H9 (cell line): Measurements from ENCODE around the gene PLAAT1. TPM values are rescaled to one million over a fixed set of nuclear protein-coding genes. Genes with fewer than 3 reads are reported as not detected.

Experiments
- DNase-seq: peaks from one replicate; pipeline ENCODE4 v3.0.0-alpha.2; 2017
- H2AFZ ChIP-seq: one replicate; pipeline ENCODE4 v1.6.1; 2013; ENCODE audit warnings: mild to moderate bottlenecking, low read length, control low read depth, moderate library complexity
- H2AK5ac ChIP-seq: 2 replicates; pipeline ENCODE4 v1.6.1; 2013; ENCODE audit warnings: low read length, control low read depth, mixed read lengths; ENCODE audit not compliant: insufficient read length
- H2BK120ac ChIP-seq: one replicate; pipeline ENCODE4 v1.6.1; 2013; ENCODE audit warnings: low read depth, mild to moderate bottlenecking, low read length, control low read depth, inconsistent platforms; ENCODE audit not compliant: poor library complexity, severe bottlenecking
- H2BK12ac ChIP-seq: 2 replicates; pipeline ENCODE4 v1.6.1; 2013; ENCODE audit warnings: low read length, control low read depth, mixed read lengths, low read depth; ENCODE audit not compliant: insufficient read length
- H2BK15ac ChIP-seq: 2 replicates; pipeline ENCODE4 v1.6.1; 2013; ENCODE audit warnings: low read depth, low read length, control low read depth
- H2BK20ac ChIP-seq: one replicate; pipeline ENCODE4 v1.6.1; 2013; ENCODE audit warnings: low read depth, mild to moderate bottlenecking, low read length, control low read depth, inconsistent platforms; ENCODE audit not compliant: poor library complexity, severe bottlenecking
- H2BK5ac ChIP-seq: 2 replicates; pipeline ENCODE4 v1.6.1; 2013; ENCODE audit warnings: low read length, control low read depth, mixed read lengths; ENCODE audit not compliant: insufficient read length
- H3K14ac ChIP-seq: 2 replicates; pipeline ENCODE4 v1.6.1; 2013; ENCODE audit warnings: low read length, control low read depth; ENCODE audit not compliant: insufficient read depth
- H3K18ac ChIP-seq: 2 replicates; pipeline ENCODE4 v1.6.1; 2013; ENCODE audit warnings: low read depth, mild to moderate bottlenecking, mixed read lengths, low read length, control low read depth; ENCODE audit not compliant: insufficient read length
- H3K23ac ChIP-seq: 2 replicates; pipeline ENCODE4 v1.6.1; 2013; ENCODE audit warnings: low read length, control low read depth, mixed read lengths, low read depth; ENCODE audit not compliant: insufficient read length
- H3K23me2 ChIP-seq: 2 replicates; pipeline ENCODE4 v1.6.1; 2013; ENCODE audit warnings: low read depth, mild to moderate bottlenecking, mixed read lengths, low read length, control low read depth; ENCODE audit not compliant: insufficient read length, poor library complexity, severe bottlenecking
- H3K27ac ChIP-seq: 2 replicates; pipeline ENCODE4 v1.5.1; 2013; ENCODE audit warnings: low read length, control low read depth, mixed read lengths, low read depth; ENCODE audit not compliant: insufficient read length
- H3K27me3 ChIP-seq: 2 replicates; pipeline ENCODE4 v1.6.1; 2013; ENCODE audit warnings: low read length, control low read depth, inconsistent platforms; ENCODE audit not compliant: insufficient read depth
- H3K4ac ChIP-seq: 2 replicates; pipeline ENCODE4 v1.6.1; 2013; ENCODE audit warnings: low read depth, mild to moderate bottlenecking, control low read depth, inconsistent platforms, low read length, moderate library complexity
- H3K4me1 ChIP-seq: 2 replicates; pipeline ENCODE4 v1.6.1; 2013; ENCODE audit warnings: low read length, control low read depth, inconsistent platforms; ENCODE audit not compliant: insufficient read depth
- H3K4me2 ChIP-seq: 2 replicates; pipeline ENCODE4 v1.6.1; 2013; ENCODE audit warnings: low read length, control low read depth, mixed read lengths; ENCODE audit not compliant: insufficient read length, insufficient read depth
- H3K56ac ChIP-seq: 2 replicates; pipeline ENCODE4 v1.6.1; 2013; ENCODE audit warnings: low read depth, mild to moderate bottlenecking, mixed read lengths, low read length, control low read depth; ENCODE audit not compliant: insufficient read length
- H3K79me1 ChIP-seq: 2 replicates; pipeline ENCODE4 v1.6.1; 2013; ENCODE audit warnings: low read depth, mild to moderate bottlenecking, moderate library complexity, low read length, control low read depth, inconsistent platforms; ENCODE audit not compliant: insufficient read depth, poor library complexity, severe bottlenecking
- H3K79me2 ChIP-seq: 2 replicates; pipeline ENCODE4 v1.6.1; 2013; ENCODE audit warnings: low read length, control low read depth, inconsistent platforms; ENCODE audit not compliant: insufficient read depth
- H3K9ac ChIP-seq: 2 replicates; pipeline ENCODE4 v1.6.1; 2013; ENCODE audit warnings: low read length, control low read depth, mixed read lengths; ENCODE audit not compliant: insufficient read length; ENCODE audit errors: extremely low read depth
- H3K9me3 ChIP-seq: one replicate; pipeline ENCODE4 v1.6.1; 2013; ENCODE audit warnings: low read depth, low read length, inconsistent platforms; ENCODE audit not compliant: control insufficient read depth
- H3T11ph ChIP-seq: one replicate; pipeline ENCODE4 v1.6.1; 2013; ENCODE audit warnings: mild to moderate bottlenecking, low read length, control low read depth, inconsistent platforms
- H4K20me1 ChIP-seq: one replicate; pipeline ENCODE4 v1.6.1; 2013; ENCODE audit not compliant: control insufficient read depth, insufficient read length, insufficient read depth
- H4K5ac ChIP-seq: 2 replicates; pipeline ENCODE4 v1.6.1; 2013; ENCODE audit warnings: low read depth, mild to moderate bottlenecking, mixed read lengths, low read length, control low read depth; ENCODE audit not compliant: insufficient read length
- H4K8ac ChIP-seq: replicated peaks from 2 replicates; pipeline ENCODE4 v1.6.1; 2013; ENCODE audit warnings: low read length, control low read depth, mixed read lengths, low read depth; ENCODE audit not compliant: insufficient read length
- H4K91ac ChIP-seq: 2 replicates; pipeline ENCODE4 v1.6.1; 2013; ENCODE audit warnings: low read depth, mild to moderate bottlenecking, moderate library complexity, mixed read lengths, low read length, control low read depth; ENCODE audit not compliant: insufficient read length
- H3K27ac Mint-ChIP-seq, 3 experiments: 2 replicates in 2 of 3; 3 replicates in 1 of 3; pipeline ENCODE4 v1.8.0; 2020 to 2021; ENCODE audit warnings: mixed read lengths in 3 of 3, mild to moderate bottlenecking in 1 of 3, moderate library complexity in 1 of 3
- H3K27me3 Mint-ChIP-seq: 2 replicates; pipeline ENCODE4 v1.8.0; 2021; ENCODE audit warnings: low read depth, mild to moderate bottlenecking, moderate library complexity, mixed read lengths
- H3K36me3 Mint-ChIP-seq, 3 experiments: 2 replicates in 2 of 3; 3 replicates in 1 of 3; pipeline ENCODE4 v1.8.0; 2020 to 2021; ENCODE audit warnings: low read depth in 3 of 3, mixed read lengths in 3 of 3; ENCODE audit not compliant: insufficient read depth in 1 of 3
- H3K4me1 Mint-ChIP-seq, 2 experiments: 2 replicates each; pipeline ENCODE4 v1.8.0; 2020; ENCODE audit warnings: mixed read lengths in 2 of 2
- H3K4me3 Mint-ChIP-seq, 2 experiments: 2 replicates in 1 of 2; 3 replicates in 1 of 2; pipeline ENCODE4 v1.8.0; 2020 to 2021; ENCODE audit warnings: mild to moderate bottlenecking in 2 of 2, mixed read lengths in 2 of 2, moderate library complexity in 1 of 2
- H3K9me3 Mint-ChIP-seq, 2 experiments: 2 replicates in 1 of 2; 3 replicates in 1 of 2; pipeline ENCODE4 v1.8.0; 2020; ENCODE audit warnings: mild to moderate bottlenecking in 2 of 2, mixed read lengths in 2 of 2, moderate library complexity in 1 of 2
- WGBS: extraction: QIAGEN DNeasy Blood & Tissue Kit; methylation state at CpG from one replicate; pipeline ENCODE4 v1.1.7; 2013; ENCODE audit warnings: missing lambda C conversion rate, low lambda C conversion rate, mixed read lengths; ENCODE audit not compliant: insufficient read length; ENCODE audit errors: extremely low coverage; 5-methylcytosine and 5-hydroxymethylcytosine counted together
- total RNA-seq: library from RNA; stranded (reverse); gene quantifications from 2 replicates; pipeline ENCODE4 v1.2.1, GENCODE V29; 2021
- TF ChIP-seq, protein P1 (sequence below): fragments of 200-600 bp; sonication (generic); conservative IDR thresholded peaks from 3 replicates; pipeline ENCODE4 v1.8.0; 2021; ENCODE audit warnings: antibody characterized with exemption, mild to moderate bottlenecking

Gene PLAAT1
- total RNA-seq, 1 experiment from 2014 or later = 4.4 TPM

DNA sequence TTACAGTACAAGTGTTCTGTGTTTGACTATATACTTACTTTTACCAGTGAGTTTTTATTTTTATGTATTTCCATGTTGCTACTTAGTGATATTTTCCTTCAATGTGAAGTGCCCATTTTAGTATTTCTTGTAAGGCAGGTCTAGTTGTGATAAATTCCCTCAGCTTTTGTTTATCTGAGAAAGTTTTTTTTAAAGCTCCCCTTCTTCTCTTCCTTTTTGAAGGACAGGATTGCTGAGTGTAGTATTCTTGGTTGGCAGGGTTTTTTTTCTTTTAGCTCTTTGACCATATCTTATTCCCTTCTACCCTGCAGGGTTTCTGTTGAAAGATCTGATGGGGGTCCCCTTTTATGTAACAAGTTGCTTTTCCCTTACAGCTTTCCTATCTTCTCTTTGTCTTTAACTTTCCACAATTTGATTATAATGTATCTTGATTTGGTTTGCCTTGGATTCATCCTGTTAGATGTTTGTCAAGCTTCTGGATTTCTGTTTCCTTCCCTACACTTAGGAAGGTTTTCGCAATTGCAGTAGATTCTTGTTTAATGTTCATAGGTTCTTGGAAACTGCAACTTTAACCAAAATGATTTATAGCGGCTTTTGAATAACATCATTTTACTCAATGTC lies 7.9 kb downstream of the PLAAT1 start:
- no peak for DNase-seq
- Histone ChIP-seq H3K23me2 (no peaks in the 10 kb centered on the region), H3K27ac (no peak overlapping the region), H2BK15ac (no peak overlapping the region), H2BK5ac (no peak overlapping the region), H3K9me3 (no peaks in the 10 kb centered on the region), H2AK5ac (no peak overlapping the region), H4K8ac (no peak overlapping the region), H3K4me2 (no peak overlapping the region), H3K23ac (no peak overlapping the region), H3K14ac (no peak overlapping the region), H3K4ac (no peak overlapping the region), H3K18ac (no peak overlapping the region), H4K20me1 (no peaks in the 10 kb centered on the region), H2BK120ac (no peak overlapping the region), H2BK12ac (no peak overlapping the region), H4K91ac (no peak overlapping the region), H3K27me3 (no peaks in the 10 kb centered on the region), H3T11ph (no peak overlapping the region), H4K5ac (no peak overlapping the region), H3K56ac (no peak overlapping the region), H3K79me1 (no peaks in the 10 kb centered on the region), H3K4me1 (no peaks in the 10 kb centered on the region), H3K79me2 (no peaks in the 10 kb centered on the region), H2AFZ (no peak overlapping the region), H2BK20ac (no peak overlapping the region), H3K9ac (no peak overlapping the region)
- TF ChIP-seq, protein P1, sequence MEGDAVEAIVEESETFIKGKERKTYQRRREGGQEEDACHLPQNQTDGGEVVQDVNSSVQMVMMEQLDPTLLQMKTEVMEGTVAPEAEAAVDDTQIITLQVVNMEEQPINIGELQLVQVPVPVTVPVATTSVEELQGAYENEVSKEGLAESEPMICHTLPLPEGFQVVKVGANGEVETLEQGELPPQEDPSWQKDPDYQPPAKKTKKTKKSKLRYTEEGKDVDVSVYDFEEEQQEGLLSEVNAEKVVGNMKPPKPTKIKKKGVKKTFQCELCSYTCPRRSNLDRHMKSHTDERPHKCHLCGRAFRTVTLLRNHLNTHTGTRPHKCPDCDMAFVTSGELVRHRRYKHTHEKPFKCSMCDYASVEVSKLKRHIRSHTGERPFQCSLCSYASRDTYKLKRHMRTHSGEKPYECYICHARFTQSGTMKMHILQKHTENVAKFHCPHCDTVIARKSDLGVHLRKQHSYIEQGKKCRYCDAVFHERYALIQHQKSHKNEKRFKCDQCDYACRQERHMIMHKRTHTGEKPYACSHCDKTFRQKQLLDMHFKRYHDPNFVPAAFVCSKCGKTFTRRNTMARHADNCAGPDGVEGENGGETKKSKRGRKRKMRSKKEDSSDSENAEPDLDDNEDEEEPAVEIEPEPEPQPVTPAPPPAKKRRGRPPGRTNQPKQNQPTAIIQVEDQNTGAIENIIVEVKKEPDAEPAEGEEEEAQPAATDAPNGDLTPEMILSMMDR = no peak
- WGBS = no CpG with 5 or more reads among the region's 2 CpGs
- no peaks in the 10 kb centered on the region; the same call in 1 of the 2 replicates for H3K27me3 Mint-ChIP-seq
- peaks cover 33 to 34% of the 10 kb centered on the region in 2 experiments for H3K9me3 Mint-ChIP-seq
- H3K4me1 Mint-ChIP-seq = no peaks in the 10 kb centered on the region
- H3K36me3 Mint-ChIP-seq = peaks cover 26 to 31% (median 30%) of the 10 kb centered on the region in 3 experiments
- no peak overlapping the region for H3K4me3 Mint-ChIP-seq
- H3K27ac Mint-ChIP-seq = no peak overlapping the region
